Measurements from ENCODE around the gene DCC.

- TF ChIP-seq CTCF (IDR thresholded peaks at IDR 0.05): no peak
- no peak for TF ChIP-seq POLR2A (IDR thresholded peaks at IDR 0.05)
- no peak for TF ChIP-seq EP300 (IDR thresholded peaks at IDR 0.05)
Measured at GRCh38 chr18:52750995-52751394, 411.0 kb downstream of the DCC start.
